Natural killer cell (primary cell): ENCODE measurements around the gene OLFM2. TPM values are rescaled to one million over a fixed set of nuclear protein-coding genes. Genes with fewer than 3 reads are reported as not detected.
A peak's percentile ranks its signal among the peaks of the same experiment; 100 is the strongest.

Experiments
- ATAC-seq, 3 donors: fragments of 150-1000 bp in 2 of 3; fragments of 200-7000 bp in 1 of 3; cut with Tn5 transposase; 1 replicate in 1 of 3; 2 replicates in 2 of 3; pipeline ENCODE4 v1.10.0; 2021; ENCODE audit warnings: mild to moderate bottlenecking in 2 of 3, moderate library complexity in 2 of 3
- DNase-seq, 2 donors: peaks; one replicate each; pipeline versions ENCODE4 v3.0.0 to v3.0.0-alpha.2; 2013 to 2021; ENCODE audit warnings: mixed read lengths in 1 of 2
- H3K27ac ChIP-seq: one replicate; pipeline ENCODE4 v1.5.1; 2013; ENCODE audit warnings: mild to moderate bottlenecking, low read length
- H3K27me3 ChIP-seq: one replicate; pipeline ENCODE4 v1.6.1; 2013; ENCODE audit warnings: low read length; ENCODE audit not compliant: control insufficient read depth, insufficient read depth
- H3K36me3 ChIP-seq: one replicate; pipeline ENCODE4 v1.6.1; 2013; ENCODE audit warnings: low read length; ENCODE audit not compliant: control insufficient read depth, insufficient read depth
- H3K4me1 ChIP-seq: one replicate; pipeline ENCODE4 v1.6.1; 2013; ENCODE audit warnings: low read length; ENCODE audit not compliant: control insufficient read depth, insufficient read depth
- H3K4me3 ChIP-seq: one replicate; pipeline ENCODE4 v1.5.1; 2013; ENCODE audit warnings: low read length
- H3K9me3 ChIP-seq: one replicate; pipeline ENCODE4 v1.6.1; 2013; ENCODE audit warnings: low read length; ENCODE audit not compliant: control insufficient read depth, insufficient read depth
- H3K27ac Mint-ChIP-seq, 2 donors: one replicate each; pipeline ENCODE4 v1.8.0; 2022; ENCODE audit warnings: mild to moderate bottlenecking in 2 of 2, mixed read lengths in 2 of 2, moderate library complexity in 1 of 2
- H3K27me3 Mint-ChIP-seq, 2 donors: one replicate each; pipeline ENCODE4 v1.8.0; 2022; ENCODE audit warnings: low read depth in 2 of 2, mixed read lengths in 2 of 2
- H3K36me3 Mint-ChIP-seq: one replicate; pipeline ENCODE4 v1.8.0; 2022; ENCODE audit warnings: mixed read lengths
- H3K4me1 Mint-ChIP-seq, 2 donors: one replicate each; pipeline ENCODE4 v1.8.0; 2022; ENCODE audit warnings: mixed read lengths in 2 of 2
- H3K4me3 Mint-ChIP-seq: one replicate; pipeline ENCODE4 v1.8.0; 2022; ENCODE audit warnings: mild to moderate bottlenecking, moderate library complexity, mixed read lengths
- H3K9me3 Mint-ChIP-seq, 2 donors: one replicate each; pipeline ENCODE4 v1.8.0; 2022; ENCODE audit warnings: mixed read lengths in 2 of 2
- CTCF ChIP-seq: fragments of 200-600 bp; IDR thresholded peaks from one replicate; pipeline ENCODE4 v1.8.0; 2022; ENCODE audit warnings: antibody characterized with exemption
- WGBS: methylation state at CpG from one replicate; pipeline ENCODE4 v1.1.7; 2013; ENCODE audit warnings: missing lambda C conversion rate; ENCODE audit not compliant: insufficient coverage; 5-methylcytosine and 5-hydroxymethylcytosine counted together
- intact Hi-C: fragments of 100-400 bp; cut with micrococcal nuclease; formaldehyde crosslinking; loops from one replicate; pipeline ENCODE4 v1.14.2; 2022
- total RNA-seq, 4 donors: library from RNA; stranded (reverse); fragments of 120-200 nt in 1 of 4; gene quantifications; one replicate each; pipeline versions ENCODE4 v1.2.3 to v1.2.4, GENCODE V29; 2013 to 2022

The OLFM2 gene
- total RNA-seq, 3 donors from 2014 or later (not counting 1 experiment from before 2014, with no cell fraction given) = 1.5 to 3.3 (median 2.0) TPM

GRCh38 chr19:9836021-9836420, 100.3 kb downstream of the OLFM2 start:
- Histone ChIP-seq H3K4me3 (peak overlapping the region; percentile 55), H3K27ac (no peak overlapping the region), H3K9me3 (no peaks in the 10 kb centered on the region), H3K27me3 (no peaks in the 10 kb centered on the region), H3K36me3 (peaks cover 24% of the 10 kb centered on the region), H3K4me1 (peaks cover 17% of the 10 kb centered on the region)
- Mint-ChIP-seq H3K36me3 (no peaks in the 10 kb centered on the region), H3K27me3 (no peaks in the 10 kb centered on the region), H3K27ac (peak overlapping the region; percentile 50 to 59), H3K4me3 (peak overlapping the region; percentile 85), H3K9me3 (no peaks in the 10 kb centered on the region), H3K4me1 (peaks cover 12 to 22% of the 10 kb centered on the region in 2 donors)
- ATAC-seq (no peak), DNase-seq (no peak)
- WGBS = 16% methylated on average over 5 of the region's 5 CpGs
- TF ChIP-seq CTCF = no peak
- intact Hi-C loops = loop anchor here (5.0 kb wide), 1 partner anchor 49 kb away; no protein-coding TSS in a partner anchor

GRCh38 chr19:9835507-9835949, 100.8 kb downstream of the OLFM2 start:
- intact Hi-C loops = loop anchor here (1.0 to 5.0 kb wide), 2 partner anchors 16 to 48 kb away; partner anchors contain the start of gene FBXL12
- no peak for TF ChIP-seq CTCF
- Mint-ChIP-seq H3K27ac (peak overlapping the region; percentile 50 to 89), H3K27me3 (no peaks in the 10 kb centered on the region), H3K36me3 (no peaks in the 10 kb centered on the region), H3K4me1 (peaks cover 12 to 22% of the 10 kb centered on the region in 2 donors), H3K9me3 (no peaks in the 10 kb centered on the region), H3K4me3 (peak overlapping the region; percentile 85)
- peak overlapping the region; percentile 55 for H3K4me3 ChIP-seq
- H3K4me1 ChIP-seq = peaks cover 17% of the 10 kb centered on the region
- H3K27me3 ChIP-seq = no peaks in the 10 kb centered on the region
- WGBS = 3% methylated on average over 28 of the region's 28 CpGs
- DNase-seq = peak in 1 of 2 donors; percentile 20
- H3K27ac ChIP-seq = peak overlapping the region; percentile 11
- no peak for ATAC-seq
- H3K9me3 ChIP-seq = no peaks in the 10 kb centered on the region
- H3K36me3 ChIP-seq = peaks cover 20% of the 10 kb centered on the region

- under 1% methylated on average over 73 of the region's 73 CpGs for WGBS
- Mint-ChIP-seq H3K9me3 (no peaks in the 10 kb centered on the region), H3K27me3 (no peaks in the 10 kb centered on the region), H3K27ac (peak within 1 kb of the TSS; percentile 85 to 89), H3K4me3 (peak within 1 kb of the TSS; percentile 85), H3K36me3 (no peaks in the 10 kb centered on the region), H3K4me1 (peaks cover 12 to 22% of the 10 kb centered on the region in 2 donors)
- ATAC-seq = peak; percentile 95 to 99 (median 96)
- DNase-seq = peak; percentile 99
- intact Hi-C loops = loop anchor here (1.0 to 5.0 kb wide), 2 partner anchors 16 to 48 kb away; partner anchors contain the start of gene FBXL12
- Histone ChIP-seq H3K36me3 (peaks cover 16% of the 10 kb centered on the region), H3K4me1 (peaks cover 17% of the 10 kb centered on the region), H3K27ac (peak within 1 kb of the TSS; percentile 70), H3K4me3 (peak within 1 kb of the TSS; percentile 59), H3K9me3 (no peaks in the 10 kb centered on the region), H3K27me3 (no peaks in the 10 kb centered on the region)
- peak; percentile 21 for TF ChIP-seq CTCF
Measured at GRCh38 chr19:9834726-9835506, 101.4 kb downstream of the OLFM2 start, which contains the start of gene PIN1. Gene PIN1, plus strand, starts transcription at chr19:9835318. Its CDS starts 27 bp downstream, at chr19:9835345.
